Thymus (tissue), 11 donors: ENCODE results near the gene GARIN5A. TPM values are rescaled to one million over a fixed set of nuclear protein-coding genes. Genes with fewer than 3 reads are reported as not detected.

Source experiments
- DNase-seq, 9 donors: peaks; one replicate each; pipeline ENCODE4 v3.0.0-alpha.2; 2013; ENCODE audit warnings: low spot score in 9 of 9, low read depth in 6 of 9, missing footprints in 1 of 9
- H3K27ac ChIP-seq, 2 donors: one replicate each; pipeline ENCODE4 v1.5.1; 2013; ENCODE audit warnings: control low read depth in 1 of 2, low read depth in 1 of 2, low read length in 1 of 2, mild to moderate bottlenecking in 1 of 2, moderate library complexity in 1 of 2
- H3K27me3 ChIP-seq, 2 donors: one replicate each; pipeline ENCODE4 v1.5.1; 2013; ENCODE audit warnings: low read length in 1 of 2; ENCODE audit not compliant: control insufficient read depth in 2 of 2, insufficient read depth in 1 of 2
- H3K36me3 ChIP-seq, 2 donors: one replicate each; pipeline ENCODE4 v1.5.1; 2013; ENCODE audit warnings: low read length in 1 of 2, mild to moderate bottlenecking in 1 of 2, moderate library complexity in 1 of 2; ENCODE audit not compliant: control insufficient read depth in 2 of 2, insufficient read depth in 2 of 2
- H3K4me1 ChIP-seq, 2 donors: one replicate each; pipeline ENCODE4 v1.5.1; 2013; ENCODE audit warnings: low read length in 2 of 2; ENCODE audit not compliant: control insufficient read depth in 2 of 2, insufficient read depth in 2 of 2
- H3K4me3 ChIP-seq, 2 donors: one replicate each; pipeline ENCODE4 v1.5.1; 2013; ENCODE audit warnings: low read length in 2 of 2, control low read depth in 1 of 2, mild to moderate bottlenecking in 1 of 2
- H3K9me3 ChIP-seq, 2 donors: one replicate each; pipeline ENCODE4 v1.5.1; 2013; ENCODE audit warnings: low read length in 1 of 2, mild to moderate bottlenecking in 1 of 2; ENCODE audit not compliant: control insufficient read depth in 2 of 2, insufficient read depth in 1 of 2
- WGBS: extraction: QIAGEN DNeasy Blood & Tissue Kit; methylation state at CpG from one replicate; pipeline ENCODE4 v1.1.7; 2013; 5-methylcytosine and 5-hydroxymethylcytosine counted together
- polyA plus RNA-seq: library from polyadenylated mRNA; stranded (reverse); fragments of 200-250 nt; gene quantifications from one replicate; pipeline ENCODE4 v1.2.3, GENCODE V29; 2013
- total RNA-seq: library from RNA; stranded (reverse); fragments of 120-200 nt; gene quantifications from one replicate; pipeline ENCODE4 v1.2.4, GENCODE V29; 2013
- donor health status: healthy.

Gene GARIN5A
- total and polyA plus RNA-seq, 2 donors = 2.9 to 3.4 TPM

GRCh38 chr19:50460161-50460765 is 16.4 kb downstream of the GARIN5A start:
- no peak for DNase-seq
- no peak overlapping the region for H3K27ac ChIP-seq
- no peak overlapping the region for H3K4me3 ChIP-seq
- peaks cover 0 to 2% of the 10 kb centered on the region in 2 donors for H3K9me3 ChIP-seq
- peaks cover 11 to 27% of the 10 kb centered on the region in 2 donors for H3K27me3 ChIP-seq
- 50% methylated on average over 13 of the region's 13 CpGs for WGBS
- no peaks in the 10 kb centered on the region for H3K36me3 ChIP-seq
- H3K4me1 ChIP-seq = no peaks in the 10 kb centered on the region

GRCh38 chr19:50459638-50460037 is 17.0 kb downstream of the GARIN5A start:
- Histone ChIP-seq H3K36me3 (no peaks in the 10 kb centered on the region), H3K4me1 (no peaks in the 10 kb centered on the region), H3K9me3 (peaks cover 0 to 2% of the 10 kb centered on the region in 2 donors), H3K27me3 (peaks cover 11 to 27% of the 10 kb centered on the region in 2 donors), H3K27ac (no peak overlapping the region), H3K4me3 (no peak overlapping the region)
- 32% methylated on average over 1 of the region's 1 CpG for WGBS
- DNase-seq = no peak

GRCh38 chr19:50459067-50459456 is 17.6 kb downstream of the GARIN5A start:
- H3K27me3 ChIP-seq = peaks cover 11 to 27% of the 10 kb centered on the region in 2 donors
- WGBS = 67% methylated on average over 32 of the region's 32 CpGs
- DNase-seq = no peak

GRCh38 chr19:50458396-50459066 is 18.1 kb downstream of the GARIN5A start:
- H3K9me3 ChIP-seq = peaks cover 0 to 2% of the 10 kb centered on the region in 2 donors
- H3K27ac ChIP-seq = no peak overlapping the region
- no peak overlapping the region for H3K4me3 ChIP-seq
- no peaks in the 10 kb centered on the region for H3K4me1 ChIP-seq
- no peak for DNase-seq
- H3K27me3 ChIP-seq = peaks cover 11 to 27% of the 10 kb centered on the region in 2 donors
- H3K36me3 ChIP-seq = no peaks in the 10 kb centered on the region
- 40% methylated on average over 50 of the region's 50 CpGs for WGBS

More at GRCh38 chr19:50459067-50459456, 17.6 kb downstream of the GARIN5A start:
- no peaks in the 10 kb centered on the region for H3K36me3 ChIP-seq
- no peak overlapping the region for H3K27ac ChIP-seq
- H3K4me1 ChIP-seq = no peaks in the 10 kb centered on the region
- H3K9me3 ChIP-seq = peaks cover 0 to 2% of the 10 kb centered on the region in 2 donors
- H3K4me3 ChIP-seq = no peak overlapping the region

GRCh38 chr19:50457300-50457699 is 19.3 kb downstream of the GARIN5A start:
- H3K9me3 ChIP-seq = peaks cover 0 to 2% of the 10 kb centered on the region in 2 donors
- no peak overlapping the region for H3K27ac ChIP-seq
- H3K27me3 ChIP-seq = peaks cover 11 to 27% of the 10 kb centered on the region in 2 donors
- H3K36me3 ChIP-seq = no peaks in the 10 kb centered on the region
- no peaks in the 10 kb centered on the region for H3K4me1 ChIP-seq
- no peak overlapping the region for H3K4me3 ChIP-seq
- WGBS = 94% methylated on average over 5 of the region's 5 CpGs
- DNase-seq = no peak

GRCh38 chr19:50455992-50456391 is 20.7 kb downstream of the GARIN5A start:
- Histone ChIP-seq H3K27ac (no peak overlapping the region), H3K4me3 (no peak overlapping the region), H3K9me3 (peaks cover 0 to 2% of the 10 kb centered on the region in 2 donors), H3K27me3 (peaks cover 11 to 24% of the 10 kb centered on the region in 2 donors), H3K36me3 (no peaks in the 10 kb centered on the region), H3K4me1 (no peaks in the 10 kb centered on the region)
- WGBS = 94% methylated on average over 2 of the region's 2 CpGs
- DNase-seq = no peak

- no peaks in the 10 kb centered on the region for H3K36me3 ChIP-seq
- H3K4me1 ChIP-seq = no peaks in the 10 kb centered on the region
- peaks cover under 1 to 11% of the 10 kb centered on the region in 2 donors for H3K27me3 ChIP-seq
- H3K9me3 ChIP-seq = peaks cover 0 to 4% of the 10 kb centered on the region in 2 donors
- no peak overlapping the region for H3K4me3 ChIP-seq
- no peak for DNase-seq
- WGBS = 97% methylated on average over 3 of the region's 3 CpGs
- H3K27ac ChIP-seq = no peak overlapping the region
Measured at GRCh38 chr19:50453243-50453642, 23.4 kb downstream of the GARIN5A start.

GRCh38 chr19:50451223-50451534 is 25.5 kb downstream of the GARIN5A start:
- no peak overlapping the region for H3K4me3 ChIP-seq
- H3K4me1 ChIP-seq = no peaks in the 10 kb centered on the region
- 49% methylated on average over 13 of the region's 13 CpGs for WGBS
- peaks cover 0 to 5% of the 10 kb centered on the region in 2 donors for H3K27me3 ChIP-seq
- no peak overlapping the region for H3K27ac ChIP-seq
- H3K9me3 ChIP-seq = peaks cover 0 to 4% of the 10 kb centered on the region in 2 donors
- DNase-seq = no peak
- H3K36me3 ChIP-seq = no peaks in the 10 kb centered on the region

GRCh38 chr19:50450369-50451222 is 26.1 kb downstream of the GARIN5A start:
- H3K27ac ChIP-seq = no peak overlapping the region
- WGBS = 61% methylated on average over 30 of the region's 30 CpGs
- DNase-seq = no peak

More at GRCh38 chr19:50450369-50451222, 26.1 kb downstream of the GARIN5A start:
- H3K4me1 ChIP-seq = no peaks in the 10 kb centered on the region
- H3K27me3 ChIP-seq = peaks cover 0 to 5% of the 10 kb centered on the region in 2 donors
- no peak overlapping the region for H3K4me3 ChIP-seq
- H3K36me3 ChIP-seq = no peaks in the 10 kb centered on the region
- H3K9me3 ChIP-seq = peaks cover 0 to 4% of the 10 kb centered on the region in 2 donors
